DND-41 (cell line): ENCODE results near the gene FAM98A.

Experiments used
- ATAC-seq: fragments of 200-7000 bp; cut with Tn5 transposase; 3 replicates; pipeline ENCODE4 v1.9.1; 2021; ENCODE audit warnings: low read depth; ENCODE audit not compliant: insufficient read depth
- DNase-seq: peaks from one replicate; pipeline ENCODE4 v3.0.0-alpha.2; 2020
- H2AFZ ChIP-seq: 2 replicates; pipeline ENCODE4 v1.6.0; 2012; ENCODE audit warnings: low read depth, low read length
- H3K27ac ChIP-seq: 2 replicates; pipeline ENCODE4 v1.5.1; 2012; ENCODE audit warnings: low read length, inconsistent platforms
- H3K27me3 ChIP-seq: fragments of 200-600 bp; sonication (generic); 2 replicates; pipeline ENCODE4 v1.6.0; 2012; ENCODE audit warnings: low read length, mild to moderate bottlenecking, inconsistent platforms; ENCODE audit not compliant: insufficient read depth, poor library complexity
- H3K36me3 ChIP-seq: 2 replicates; pipeline ENCODE4 v1.5.1; 2012; ENCODE audit warnings: low read length, inconsistent platforms; ENCODE audit not compliant: insufficient read depth
- H3K4me1 ChIP-seq: 2 replicates; pipeline ENCODE4 v1.5.1; 2012; ENCODE audit warnings: mild to moderate bottlenecking, low read length; ENCODE audit not compliant: insufficient read depth
- H3K4me2 ChIP-seq: 2 replicates; pipeline ENCODE4 v1.6.0; 2012; ENCODE audit warnings: mild to moderate bottlenecking, moderate library complexity, low read length, inconsistent platforms; ENCODE audit not compliant: insufficient read depth
- H3K4me3 ChIP-seq, 2 experiments: fragments of 200-600 bp in 1 of 2; shearing (Covaris generic) in 1 of 2; 2 replicates each; pipeline ENCODE4 v1.5.1; 2012 to 2016; ENCODE audit warnings: inconsistent platforms in 2 of 2, low read length in 2 of 2, mild to moderate bottlenecking in 2 of 2, low read depth in 1 of 2, moderate library complexity in 1 of 2
- H3K79me2 ChIP-seq: 2 replicates; pipeline ENCODE4 v1.6.0; 2012; ENCODE audit warnings: low read length, inconsistent platforms; ENCODE audit not compliant: insufficient read depth
- H3K9ac ChIP-seq: 2 replicates; pipeline ENCODE4 v1.6.0; 2012; ENCODE audit warnings: low read depth, mild to moderate bottlenecking, inconsistent platforms, low read length, moderate library complexity
- H3K9me3 ChIP-seq: 2 replicates; pipeline ENCODE4 v1.5.1; 2012; ENCODE audit warnings: low read length, moderate library complexity, mild to moderate bottlenecking, inconsistent platforms; ENCODE audit not compliant: insufficient read depth, severe bottlenecking
- H4K20me1 ChIP-seq: 2 replicates; pipeline ENCODE4 v1.6.0; 2012; ENCODE audit warnings: low read length; ENCODE audit not compliant: insufficient read depth
- EZH2 ChIP-seq: IDR thresholded peaks from 3 replicates; pipeline ENCODE4 v1.6.1; 2012; ENCODE audit warnings: borderline replicate concordance, low read depth, mild to moderate bottlenecking, moderate library complexity, low read length, inconsistent platforms; ENCODE audit not compliant: severe bottlenecking
- TF ChIP-seq, protein P1 (sequence below): IDR thresholded peaks from 2 replicates; pipeline ENCODE4 v1.5.1; 2012; ENCODE audit warnings: borderline replicate concordance, low read length, moderate library complexity, mild to moderate bottlenecking; ENCODE audit not compliant: poor library complexity, severe bottlenecking; ENCODE audit errors: extremely low read depth

The FAM98A gene

DNA sequence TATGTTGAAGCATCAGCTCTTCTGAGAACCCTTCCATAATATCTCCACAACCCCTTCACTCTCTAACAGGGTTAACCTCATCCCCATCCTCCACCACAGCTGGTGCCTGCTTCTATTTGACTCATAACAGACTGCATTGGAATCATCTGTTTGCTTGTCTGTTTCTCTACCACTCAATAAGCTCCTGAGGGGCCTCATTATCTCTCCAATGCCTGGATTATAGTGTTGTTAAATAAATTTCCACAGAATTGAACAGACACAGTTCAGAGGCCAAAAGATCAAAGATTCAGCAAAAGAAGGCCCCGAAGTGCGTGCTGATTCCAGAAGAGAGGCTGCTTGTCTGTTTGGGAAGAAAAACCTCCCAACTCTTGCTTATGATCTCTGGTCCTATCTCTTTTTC, 33.7 kb upstream of the FAM98A start:
- DNase-seq (no peak), ATAC-seq (no peak)
- TF ChIP-seq, protein P1, sequence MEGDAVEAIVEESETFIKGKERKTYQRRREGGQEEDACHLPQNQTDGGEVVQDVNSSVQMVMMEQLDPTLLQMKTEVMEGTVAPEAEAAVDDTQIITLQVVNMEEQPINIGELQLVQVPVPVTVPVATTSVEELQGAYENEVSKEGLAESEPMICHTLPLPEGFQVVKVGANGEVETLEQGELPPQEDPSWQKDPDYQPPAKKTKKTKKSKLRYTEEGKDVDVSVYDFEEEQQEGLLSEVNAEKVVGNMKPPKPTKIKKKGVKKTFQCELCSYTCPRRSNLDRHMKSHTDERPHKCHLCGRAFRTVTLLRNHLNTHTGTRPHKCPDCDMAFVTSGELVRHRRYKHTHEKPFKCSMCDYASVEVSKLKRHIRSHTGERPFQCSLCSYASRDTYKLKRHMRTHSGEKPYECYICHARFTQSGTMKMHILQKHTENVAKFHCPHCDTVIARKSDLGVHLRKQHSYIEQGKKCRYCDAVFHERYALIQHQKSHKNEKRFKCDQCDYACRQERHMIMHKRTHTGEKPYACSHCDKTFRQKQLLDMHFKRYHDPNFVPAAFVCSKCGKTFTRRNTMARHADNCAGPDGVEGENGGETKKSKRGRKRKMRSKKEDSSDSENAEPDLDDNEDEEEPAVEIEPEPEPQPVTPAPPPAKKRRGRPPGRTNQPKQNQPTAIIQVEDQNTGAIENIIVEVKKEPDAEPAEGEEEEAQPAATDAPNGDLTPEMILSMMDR: no peak
- no peak for TF ChIP-seq EZH2
- Histone ChIP-seq H3K36me3 (no peaks in the 10 kb centered on the region), H3K79me2 (no peaks in the 10 kb centered on the region), H3K9ac (no peak overlapping the region), H3K27me3 (no peaks in the 10 kb centered on the region), H3K4me3 (no peak overlapping the region), H3K4me2 (no peak overlapping the region), H4K20me1 (no peaks in the 10 kb centered on the region), H3K27ac (no peak overlapping the region), H3K9me3 (no peaks in the 10 kb centered on the region), H3K4me1 (no peaks in the 10 kb centered on the region), H2AFZ (no peak overlapping the region)

DNA sequence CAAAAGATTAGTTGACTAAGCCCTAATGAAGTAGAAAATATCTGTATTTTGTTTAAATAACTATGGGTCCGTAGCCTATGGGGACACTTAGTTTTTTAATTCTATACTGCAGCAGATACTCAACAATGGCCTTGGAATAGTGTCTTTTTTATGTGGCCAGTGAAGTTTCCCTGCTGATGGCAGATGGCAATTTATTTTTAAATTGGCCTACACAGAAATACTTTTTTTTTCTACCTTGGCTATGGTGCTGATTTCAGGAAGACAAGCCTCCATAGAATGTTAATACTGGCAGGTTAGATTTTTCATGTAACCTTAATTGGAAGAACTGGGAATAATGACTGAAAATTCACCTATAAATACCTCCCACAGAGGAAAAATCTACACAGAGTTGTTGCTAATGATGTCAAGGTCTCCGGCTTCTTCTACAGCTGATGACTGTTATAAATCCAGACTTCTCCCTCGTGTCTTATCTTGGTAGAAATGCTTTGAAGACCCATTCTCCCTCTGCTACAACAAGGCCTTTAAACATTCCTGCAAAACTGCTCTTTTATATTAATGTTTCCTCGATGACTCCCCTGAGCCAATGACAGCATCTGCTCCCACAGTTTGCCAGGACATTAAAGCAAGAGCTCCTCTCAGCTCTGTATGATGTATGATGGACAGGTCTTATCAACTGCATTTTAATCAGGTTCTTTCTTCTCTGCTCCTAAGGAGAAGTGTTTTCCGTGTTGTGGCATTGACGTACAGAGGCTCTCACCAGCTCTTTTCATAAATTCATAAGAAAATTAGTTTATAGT, 29.1 kb upstream of the FAM98A start:
- no peaks in the 10 kb centered on the region for H3K36me3 ChIP-seq
- DNase-seq (no peak), ATAC-seq (no peak)
- H3K79me2 ChIP-seq: no peaks in the 10 kb centered on the region
- no peak overlapping the region for H2AFZ ChIP-seq
- no peaks in the 10 kb centered on the region for H3K4me1 ChIP-seq
- H3K4me2 ChIP-seq: no peak overlapping the region
- no peaks in the 10 kb centered on the region for H3K9me3 ChIP-seq
- no peaks in the 10 kb centered on the region for H3K27me3 ChIP-seq
- H3K27ac ChIP-seq: no peak overlapping the region
- H4K20me1 ChIP-seq: no peaks in the 10 kb centered on the region
- TF ChIP-seq EZH2: no peak
- TF ChIP-seq, protein P1: no peak
- no peak overlapping the region for H3K9ac ChIP-seq
- no peak overlapping the region for H3K4me3 ChIP-seq

DNA sequence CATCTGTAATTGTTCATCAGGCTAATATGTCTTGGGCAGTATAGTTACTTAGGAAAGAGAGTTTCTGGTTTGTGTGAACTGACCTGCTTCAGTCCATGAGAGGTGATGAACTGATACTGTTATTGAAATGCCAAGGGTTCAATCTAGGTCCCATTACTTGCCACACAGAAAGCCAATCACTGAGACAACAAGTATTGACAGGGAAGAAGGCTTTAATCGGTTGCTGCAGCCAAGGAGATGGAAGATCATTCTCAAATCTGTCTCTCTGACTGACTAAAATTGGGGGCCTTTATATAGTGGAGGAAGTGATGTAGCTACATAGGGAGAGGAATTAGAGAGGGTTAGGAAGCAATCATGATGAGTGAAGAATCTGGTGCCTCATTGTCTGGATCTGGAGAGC, 19.9 kb upstream of the FAM98A start:
- no peak overlapping the region for H2AFZ ChIP-seq
- H4K20me1 ChIP-seq: no peaks in the 10 kb centered on the region
- peaks cover 19% of the 10 kb centered on the region for H3K9me3 ChIP-seq
- no peak overlapping the region for H3K27ac ChIP-seq
- TF ChIP-seq, protein P1: no peak
- TF ChIP-seq EZH2: no peak
- H3K36me3 ChIP-seq: no peaks in the 10 kb centered on the region
- H3K79me2 ChIP-seq: no peaks in the 10 kb centered on the region
- no peak overlapping the region for H3K9ac ChIP-seq
- no peak overlapping the region for H3K4me2 ChIP-seq
- ATAC-seq (no peak), DNase-seq (no peak)
- H3K4me3 ChIP-seq: no peak overlapping the region
- H3K27me3 ChIP-seq: no peaks in the 10 kb centered on the region
- H3K4me1 ChIP-seq: no peaks in the 10 kb centered on the region

DNA sequence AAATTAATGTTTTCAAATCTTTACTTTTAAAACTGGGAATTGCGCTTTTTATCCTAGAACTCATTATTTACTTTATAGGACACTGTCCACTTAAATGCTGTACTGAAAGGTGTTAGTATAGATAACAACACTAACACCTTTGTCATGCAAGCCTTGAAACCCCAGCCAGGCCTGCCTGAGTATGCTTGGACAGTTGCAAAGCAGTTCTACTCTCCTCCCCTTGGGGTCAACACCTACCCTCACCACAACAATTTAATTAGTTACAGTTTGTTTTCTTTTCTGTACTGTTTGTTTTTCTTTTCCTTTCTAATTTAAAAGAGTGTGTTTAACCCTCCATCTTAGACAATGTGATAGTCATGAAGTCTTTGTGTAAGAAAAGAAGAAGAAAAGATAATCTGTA, 18.9 kb upstream of the FAM98A start:
- Histone ChIP-seq H3K9ac (no peak overlapping the region), H3K27ac (no peak overlapping the region), H4K20me1 (no peaks in the 10 kb centered on the region), H3K27me3 (no peaks in the 10 kb centered on the region), H3K4me1 (no peaks in the 10 kb centered on the region), H3K9me3 (peaks cover 19% of the 10 kb centered on the region), H3K36me3 (no peaks in the 10 kb centered on the region), H3K4me3 (no peak overlapping the region), H3K4me2 (no peak overlapping the region), H3K79me2 (no peaks in the 10 kb centered on the region), H2AFZ (no peak overlapping the region)
- ATAC-seq: no peak
- no peak for DNase-seq
- TF ChIP-seq, protein P1: no peak
- TF ChIP-seq EZH2: no peak
